ENCODE measurements around the gene LTBP2.

- TF ChIP-seq ZNF629 (CRISPR knock-in tag; conservative IDR thresholded peaks at IDR 0.05) (no peak), ZNF264 (CRISPR knock-in tag; IDR thresholded peaks at IDR 0.05) (no peak), CREB1 (IDR thresholded peaks at IDR 0.05) (no peak), CREB1 (CRISPR knock-in tag; IDR thresholded peaks at IDR 0.05) (no peak), ZNF468 (CRISPR knock-in tag; IDR thresholded peaks at IDR 0.05) (no peak), JUN (CRISPR knock-in tag; IDR thresholded peaks at IDR 0.05) (no peak)
These were observed 33.9 kb upstream of the LTBP2 start for GRCh38 chr14:74645756-74646470.

Data from HepG2 (cell line).